ENCODE data around the gene CD55.

The CD55 gene

DNA sequence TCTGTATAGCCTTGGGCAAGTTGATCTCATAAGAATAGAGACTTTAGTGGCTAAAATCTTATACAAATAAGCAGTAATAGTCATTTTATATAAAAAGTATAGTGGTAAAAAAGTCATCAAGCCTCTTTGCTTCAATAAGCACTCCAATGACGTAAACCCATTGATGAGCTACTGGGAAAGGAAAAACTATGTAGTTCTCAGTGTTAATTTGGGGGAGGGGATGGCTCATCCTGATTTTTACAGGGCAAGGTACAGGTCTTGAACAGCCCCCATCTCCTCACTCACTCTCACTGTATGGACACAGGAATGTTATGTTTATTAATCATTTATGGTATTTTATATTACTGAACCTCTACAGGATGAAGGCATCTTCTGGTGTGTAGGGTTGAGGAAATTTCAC is 38.1 kb upstream of the CD55 start:
- Histone ChIP-seq H2BK5ac (ENCODE audit: low read depth, low read length, poor library complexity) (no peak overlapping the region), H3K4me1 (ENCODE audit: control insufficient read depth in 1 of 2, insufficient read depth in 2 of 2, low read length in 2 of 2) (peaks cover 0 to 4% of the 10 kb centered on the region in 2 experiments), H2BK12ac (ENCODE audit: low read length) (no peak overlapping the region), H2AFZ (ENCODE audit: insufficient read depth, low read length, poor library complexity) (no peak overlapping the region), H2AK5ac (ENCODE audit: low read length) (no peak overlapping the region), H3K18ac (ENCODE audit: low read length) (no peak overlapping the region), H4K12ac (ENCODE audit: low read depth, low read length) (no peak overlapping the region), H3K23ac (ENCODE audit: low read length) (no peak overlapping the region), H3K79me1 (ENCODE audit: low read length) (peaks cover 1% of the 10 kb centered on the region), H3K4me3 (ENCODE audit: low read depth, low read length) (no peak overlapping the region), H3K4me2 (ENCODE audit: low read length) (no peak overlapping the region), H3K79me2 (ENCODE audit: control insufficient read depth, insufficient read depth, low read length, poor library complexity) (no peaks in the 10 kb centered on the region), H3K4ac (ENCODE audit: low read depth, low read length) (no peak overlapping the region), H4K8ac (ENCODE audit: low read depth, low read length) (no peak overlapping the region), H3K27me3 (ENCODE audit: insufficient read depth, low read length) (no peaks in the 10 kb centered on the region), H3K14ac (ENCODE audit: low read length) (no peak overlapping the region), H3K36me3 (ENCODE audit: control insufficient read depth in 1 of 2, insufficient read depth in 2 of 2, low read length in 2 of 2) (no peaks in the 10 kb centered on the region), H4K91ac (ENCODE audit: low read depth, low read length) (no peak overlapping the region), H2BK120ac (ENCODE audit: insufficient read depth, low read length, poor library complexity) (no peak overlapping the region), H3K9me3 (ENCODE audit: insufficient read depth, low read depth, low read length) (no peaks in the 10 kb centered on the region), H3K27ac (ENCODE audit: low read depth, low read length) (no peak overlapping the region), H3K9ac (ENCODE audit: low read length) (no peak overlapping the region)
- WGBS (ENCODE audit: extremely low coverage, insufficient coverage, insufficient read length) = no CpG with 5 or more reads among the region's 1 CpG
- no peak for DNase-seq

DNA sequence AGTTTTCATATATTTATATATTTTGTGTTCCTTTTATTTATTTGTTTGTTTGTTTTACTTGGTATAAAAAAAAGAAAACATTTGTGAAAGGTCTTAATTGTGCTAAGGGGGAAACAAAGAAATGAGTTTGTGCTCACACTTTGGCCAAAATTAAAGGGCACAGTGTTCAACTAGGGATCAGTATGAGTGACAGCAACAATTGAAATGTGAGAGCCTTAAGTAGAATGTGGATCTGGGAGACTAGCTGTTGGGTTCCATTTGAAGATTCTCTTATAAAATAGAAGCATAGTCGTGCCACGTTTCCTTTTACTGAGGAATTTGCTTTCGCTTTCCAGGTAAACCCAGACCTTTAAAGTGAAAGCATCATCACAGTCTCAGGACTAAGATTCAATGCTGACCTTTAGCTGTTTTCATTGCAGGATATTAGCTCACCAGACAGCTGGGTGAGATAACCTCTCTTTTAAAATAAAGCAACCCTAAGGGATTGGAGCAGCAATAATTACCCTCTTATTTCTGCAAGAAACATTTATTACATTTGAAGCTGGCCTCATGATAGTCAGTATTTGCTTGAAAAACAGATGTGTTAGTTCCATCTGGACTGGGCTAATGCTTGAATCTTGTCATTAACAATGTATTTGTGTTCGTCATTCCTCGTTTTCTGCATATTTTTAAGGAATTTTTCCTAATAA is 37.1 kb upstream of the CD55 start:
- no peak overlapping the region for H2BK120ac ChIP-seq (ENCODE audit: insufficient read depth, low read length, poor library complexity)
- H3K4ac ChIP-seq (ENCODE audit: low read depth, low read length) = no peak overlapping the region
- no peak overlapping the region for H3K18ac ChIP-seq (ENCODE audit: low read length)
- H3K9ac ChIP-seq (ENCODE audit: low read length) = no peak overlapping the region
- no peaks in the 10 kb centered on the region for H3K27me3 ChIP-seq (ENCODE audit: insufficient read depth, low read length)
- H3K79me1 ChIP-seq (ENCODE audit: low read length) = peaks cover 1% of the 10 kb centered on the region
- no peak overlapping the region for H3K4me2 ChIP-seq (ENCODE audit: low read length)
- no peak overlapping the region for H3K23ac ChIP-seq (ENCODE audit: low read length)
- no peaks in the 10 kb centered on the region for H3K36me3 ChIP-seq (ENCODE audit: control insufficient read depth in 1 of 2, insufficient read depth in 2 of 2, low read length in 2 of 2)
- no peak for DNase-seq
- H3K4me1 ChIP-seq (ENCODE audit: control insufficient read depth in 1 of 2, insufficient read depth in 2 of 2, low read length in 2 of 2) = peaks cover 0 to 4% of the 10 kb centered on the region in 2 experiments
- H4K91ac ChIP-seq (ENCODE audit: low read depth, low read length) = no peak overlapping the region
- no CpG with 5 or more reads among the region's 5 CpGs for WGBS (ENCODE audit: extremely low coverage, insufficient coverage, insufficient read length)
- H3K27ac ChIP-seq (ENCODE audit: low read depth, low read length) = no peak overlapping the region
- H3K9me3 ChIP-seq (ENCODE audit: insufficient read depth, low read depth, low read length) = no peaks in the 10 kb centered on the region
- no peaks in the 10 kb centered on the region for H3K79me2 ChIP-seq (ENCODE audit: control insufficient read depth, insufficient read depth, low read length, poor library complexity)
- no peak overlapping the region for H2BK12ac ChIP-seq (ENCODE audit: low read length)
- no peak overlapping the region for H4K12ac ChIP-seq (ENCODE audit: low read depth, low read length)
- H4K8ac ChIP-seq (ENCODE audit: low read depth, low read length) = no peak overlapping the region
- no peak overlapping the region for H3K4me3 ChIP-seq (ENCODE audit: low read depth, low read length)
- no peak overlapping the region for H2AK5ac ChIP-seq (ENCODE audit: low read length)
- H2BK5ac ChIP-seq (ENCODE audit: low read depth, low read length, poor library complexity) = no peak overlapping the region
- no peak overlapping the region for H2AFZ ChIP-seq (ENCODE audit: insufficient read depth, low read length, poor library complexity)
- no peak overlapping the region for H3K14ac ChIP-seq (ENCODE audit: low read length)

DNA sequence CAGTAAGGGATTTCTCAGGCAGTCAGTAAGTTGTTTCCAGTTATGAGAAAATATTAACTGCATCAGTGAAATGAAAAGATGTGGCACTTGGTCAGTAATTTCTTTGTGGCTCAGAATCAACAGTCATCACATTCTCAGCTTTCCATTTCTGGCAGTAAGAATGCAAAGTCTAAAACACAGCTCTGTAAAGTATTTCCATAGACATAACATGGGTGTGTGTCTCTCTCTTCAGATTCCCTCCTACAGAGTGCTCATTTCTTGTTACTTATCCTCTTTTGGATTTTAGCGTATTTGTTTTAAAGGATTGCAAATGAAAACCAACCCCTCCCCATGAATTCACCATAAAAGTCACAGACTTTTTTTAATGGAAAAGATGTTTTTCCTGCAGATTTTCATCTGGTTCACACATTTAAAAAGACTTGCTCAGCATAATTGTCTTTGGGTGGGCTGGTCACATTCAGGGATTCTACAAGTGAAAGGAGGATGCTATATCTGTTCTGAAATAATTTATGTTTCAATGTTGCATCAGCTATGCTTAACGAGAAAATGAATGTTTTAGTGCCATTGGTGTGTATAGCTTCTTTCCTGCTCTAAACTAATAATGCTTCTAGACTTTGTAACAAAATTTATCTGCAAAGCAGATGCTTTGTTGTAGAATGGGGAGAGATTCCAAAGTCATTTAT is 34.6 kb upstream of the CD55 start:
- Histone ChIP-seq H3K27me3 (ENCODE audit: insufficient read depth, low read length) (no peaks in the 10 kb centered on the region), H2AFZ (ENCODE audit: insufficient read depth, low read length, poor library complexity) (no peak overlapping the region), H3K27ac (ENCODE audit: low read depth, low read length) (no peak overlapping the region), H4K8ac (ENCODE audit: low read depth, low read length) (no peak overlapping the region), H3K36me3 (ENCODE audit: control insufficient read depth in 1 of 2, insufficient read depth in 2 of 2, low read length in 2 of 2) (no peaks in the 10 kb centered on the region), H4K91ac (ENCODE audit: low read depth, low read length) (no peak overlapping the region), H3K79me1 (ENCODE audit: low read length) (no peaks in the 10 kb centered on the region), H3K79me2 (ENCODE audit: control insufficient read depth, insufficient read depth, low read length, poor library complexity) (no peaks in the 10 kb centered on the region), H3K4ac (ENCODE audit: low read depth, low read length) (no peak overlapping the region), H4K12ac (ENCODE audit: low read depth, low read length) (no peak overlapping the region), H3K14ac (ENCODE audit: low read length) (no peak overlapping the region), H3K9me3 (ENCODE audit: insufficient read depth, low read depth, low read length) (peaks cover 5% of the 10 kb centered on the region), H3K4me3 (ENCODE audit: low read depth, low read length) (no peak overlapping the region), H3K4me1 (ENCODE audit: control insufficient read depth in 1 of 2, insufficient read depth in 2 of 2, low read length in 2 of 2) (peaks cover 0 to 1% of the 10 kb centered on the region in 2 experiments), H3K18ac (ENCODE audit: low read length) (no peak overlapping the region), H2BK120ac (ENCODE audit: insufficient read depth, low read length, poor library complexity) (no peak overlapping the region), H2BK12ac (ENCODE audit: low read length) (no peak overlapping the region), H3K4me2 (ENCODE audit: low read length) (no peak overlapping the region), H2BK5ac (ENCODE audit: low read depth, low read length, poor library complexity) (no peak overlapping the region), H2AK5ac (ENCODE audit: low read length) (no peak overlapping the region), H3K9ac (ENCODE audit: low read length) (no peak overlapping the region), H3K23ac (ENCODE audit: low read length) (no peak overlapping the region)
- WGBS (ENCODE audit: extremely low coverage, insufficient coverage, insufficient read length) = no CpG with 5 or more reads among the region's 2 CpGs
- no peak for DNase-seq

DNA sequence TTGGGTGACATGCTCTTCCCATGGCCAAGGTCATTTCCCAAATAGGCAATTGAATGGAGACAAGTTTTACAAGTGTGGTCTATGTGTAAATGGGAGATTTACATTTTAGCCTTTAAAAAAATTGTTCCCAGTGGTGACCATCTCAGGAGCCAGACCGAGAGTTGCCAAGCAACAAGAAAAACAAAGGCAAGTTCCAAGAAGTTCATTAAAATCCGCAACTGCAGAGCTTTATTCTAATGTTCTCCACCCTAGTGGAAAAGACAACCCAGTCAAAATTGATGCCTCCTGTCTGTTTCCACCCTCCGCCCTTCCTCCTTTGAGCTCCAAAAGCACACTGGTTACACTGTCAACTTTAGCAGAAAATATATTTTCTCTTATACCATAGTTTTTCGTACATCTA is 33.2 kb upstream of the CD55 start:
- Histone ChIP-seq H3K14ac (ENCODE audit: low read length) (no peak overlapping the region), H2AK5ac (ENCODE audit: low read length) (no peak overlapping the region), H3K27ac (ENCODE audit: low read depth, low read length) (no peak overlapping the region)

More for the DNA sequence above, 33.2 kb upstream of the CD55 start:
- Histone ChIP-seq H4K91ac (ENCODE audit: low read depth, low read length) (no peak overlapping the region), H3K4me2 (ENCODE audit: low read length) (no peak overlapping the region), H3K79me2 (ENCODE audit: control insufficient read depth, insufficient read depth, low read length, poor library complexity) (no peaks in the 10 kb centered on the region), H3K4me3 (ENCODE audit: low read depth, low read length) (no peak overlapping the region), H3K4me1 (ENCODE audit: control insufficient read depth in 1 of 2, insufficient read depth in 2 of 2, low read length in 2 of 2) (no peaks in the 10 kb centered on the region), H3K18ac (ENCODE audit: low read length) (no peak overlapping the region), H2AFZ (ENCODE audit: insufficient read depth, low read length, poor library complexity) (no peak overlapping the region), H2BK12ac (ENCODE audit: low read length) (no peak overlapping the region), H2BK5ac (ENCODE audit: low read depth, low read length, poor library complexity) (no peak overlapping the region), H3K9me3 (ENCODE audit: insufficient read depth, low read depth, low read length) (peaks cover 6% of the 10 kb centered on the region), H4K8ac (ENCODE audit: low read depth, low read length) (no peak overlapping the region), H3K36me3 (ENCODE audit: control insufficient read depth in 1 of 2, insufficient read depth in 2 of 2, low read length in 2 of 2) (no peaks in the 10 kb centered on the region), H3K79me1 (ENCODE audit: low read length) (no peaks in the 10 kb centered on the region), H3K23ac (ENCODE audit: low read length) (no peak overlapping the region), H3K9ac (ENCODE audit: low read length) (no peak overlapping the region), H4K12ac (ENCODE audit: low read depth, low read length) (no peak overlapping the region), H3K27me3 (ENCODE audit: insufficient read depth, low read length) (no peaks in the 10 kb centered on the region), H3K4ac (ENCODE audit: low read depth, low read length) (no peak overlapping the region), H2BK120ac (ENCODE audit: insufficient read depth, low read length, poor library complexity) (no peak overlapping the region)
- no CpG with 5 or more reads among the region's 4 CpGs for WGBS (ENCODE audit: extremely low coverage, insufficient coverage, insufficient read length)
- peak in 1 of 2 donors; percentile 37 for DNase-seq
